NCI-H2171 (cell line): ENCODE measurements around the gene METAP1D.
"Not testable (repeated sequence)": the region's sequence is repeated elsewhere in the genome, so short reads cannot be mapped to it uniquely, and the experiment has no call there.

Experiments
- DNase-seq: peaks from one replicate; lab custom pipeline; 2025; lab: John Stamatoyannopoulos, UW

Gene METAP1D

GRCh38 chr2:172048508-172049503, 49.1 kb downstream of the METAP1D start:
- no peak for DNase-seq

DNA sequence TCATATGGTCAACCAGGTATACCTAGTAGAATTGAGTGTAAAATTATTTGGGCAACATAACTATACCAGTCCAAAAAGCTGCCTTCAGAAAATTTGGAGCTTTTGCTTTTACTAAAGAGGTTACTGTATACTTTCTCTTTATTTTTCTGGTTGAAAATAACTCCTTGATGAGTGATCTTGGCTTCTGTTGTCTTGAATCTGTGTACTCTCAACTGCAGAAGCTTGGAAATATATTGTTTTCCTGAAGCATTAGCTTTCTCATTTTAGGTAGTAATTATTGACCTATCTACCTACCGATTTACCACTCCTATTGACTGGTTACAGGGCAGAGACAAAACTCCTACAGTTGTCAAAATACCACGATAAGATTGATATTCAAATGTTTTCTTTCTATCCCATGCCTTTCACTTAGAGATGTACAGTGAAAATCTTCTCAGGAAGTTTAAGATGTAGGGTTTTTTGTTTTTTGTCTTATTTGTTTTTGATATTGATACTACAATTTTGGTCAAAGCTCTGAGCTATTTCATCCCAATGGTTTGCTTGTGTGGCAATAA, 49.9 kb downstream of the METAP1D start:
- DNase-seq = no peak

- DNase-seq = no peak
These were observed 50.8 kb downstream of the METAP1D start for GRCh38 chr2:172050479-172051125.

DNA sequence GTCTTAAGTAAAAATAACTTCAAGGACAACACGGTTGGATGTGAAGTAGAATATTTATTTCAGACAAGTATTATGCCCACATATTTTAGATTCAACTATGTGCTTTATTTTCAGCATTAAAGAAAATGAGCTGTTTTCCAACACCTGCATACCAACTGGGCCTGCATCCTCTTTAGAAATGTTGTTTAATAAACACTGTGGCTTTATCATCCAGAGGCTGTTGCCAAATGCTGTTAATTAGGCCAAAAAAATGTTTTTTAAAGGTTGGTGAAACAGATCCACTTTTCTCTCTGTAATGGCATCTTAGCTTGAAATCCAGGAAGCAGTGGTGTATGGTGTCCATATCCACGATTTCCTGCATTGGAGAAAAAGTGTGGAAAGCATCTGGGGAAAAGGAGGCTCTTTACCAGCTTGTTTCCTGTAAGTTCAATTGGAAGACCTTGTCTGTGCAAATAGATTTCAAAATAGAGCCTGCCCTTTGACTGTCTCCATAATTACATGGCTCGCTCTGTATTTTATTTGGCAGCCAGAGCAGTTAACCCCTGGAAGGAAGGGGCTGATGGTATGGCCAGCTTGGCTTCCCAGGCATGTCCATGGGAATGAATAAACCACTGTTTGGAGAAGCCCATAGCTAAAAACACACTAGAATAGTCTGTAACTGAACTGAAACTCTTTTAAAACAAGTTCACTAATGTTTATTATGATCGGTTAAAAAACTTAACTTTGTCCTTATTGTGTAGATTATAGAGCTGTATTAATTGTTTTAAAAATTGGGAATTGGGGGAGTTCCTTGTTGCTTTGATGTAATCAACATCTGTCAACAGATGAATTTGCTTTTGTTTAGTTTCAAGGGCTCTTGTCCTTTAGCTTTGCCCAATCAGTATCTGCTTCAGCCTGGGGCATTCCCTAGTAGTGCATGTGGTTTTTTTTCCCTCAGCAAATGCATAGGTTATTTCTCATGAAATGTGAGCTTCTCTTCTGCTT, 52.5 kb downstream of the METAP1D start:
- DNase-seq = peak; percentile 1

DNA sequence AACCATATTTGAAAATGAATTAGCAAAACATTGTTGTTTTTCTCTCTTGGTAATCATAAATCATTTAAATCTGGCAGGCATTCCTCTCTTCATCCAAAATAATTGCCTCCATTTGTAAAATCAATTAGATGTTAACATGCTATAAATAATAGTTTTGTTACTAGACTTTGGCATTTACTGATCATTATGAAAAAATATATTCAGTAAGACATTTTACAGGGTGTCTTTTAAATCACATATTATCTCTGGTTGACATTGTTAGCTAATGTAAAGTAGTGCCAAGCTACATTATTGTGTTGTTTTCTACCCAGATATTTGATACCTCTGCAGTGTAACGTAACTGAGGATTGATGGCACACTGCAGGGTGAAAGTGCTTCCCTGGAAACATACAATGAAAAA, 53.7 kb downstream of the METAP1D start:
- no peak for DNase-seq

DNA sequence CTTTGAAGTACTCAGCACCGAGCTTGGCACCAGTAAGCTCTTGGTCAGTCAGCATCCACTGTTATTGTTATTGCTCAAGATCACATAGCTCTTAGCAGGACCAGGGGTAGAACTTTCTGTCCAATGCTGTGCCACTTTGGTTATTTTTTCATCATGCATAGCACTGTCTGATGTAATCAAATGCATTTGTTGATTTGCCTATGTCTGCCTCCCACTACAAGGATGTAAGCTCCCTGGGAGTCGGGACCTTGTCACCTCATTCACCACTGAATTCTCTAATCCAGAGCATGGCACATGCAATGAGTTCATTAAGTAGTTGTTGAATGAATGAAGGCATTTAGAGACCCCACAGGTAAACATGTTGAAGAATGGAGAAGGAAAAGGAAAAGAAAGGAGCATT, 56.5 kb downstream of the METAP1D start:
- DNase-seq = no peak

- DNase-seq = no peak
These were observed 58.9 kb downstream of the METAP1D start for GRCh38 chr2:172058660-172059059.

DNA sequence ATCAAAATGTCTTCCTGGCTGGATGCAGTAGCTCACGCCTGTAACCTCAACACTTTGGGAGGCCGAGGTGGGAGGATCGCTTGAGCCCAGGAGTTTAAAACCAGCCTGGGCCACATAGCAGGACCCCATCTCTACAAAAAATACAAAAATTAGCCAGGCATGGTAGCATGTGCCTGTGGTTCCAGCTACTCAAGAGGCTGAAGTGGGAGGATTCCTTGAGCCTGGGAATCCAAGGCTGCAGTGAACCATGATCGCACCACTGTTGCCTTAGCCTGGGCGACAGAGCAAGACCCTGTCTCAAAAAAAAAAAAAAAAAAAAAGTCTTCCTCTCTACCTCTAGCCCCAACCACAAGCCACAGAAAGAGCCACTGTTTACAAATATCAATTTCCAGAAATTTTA, 60.4 kb downstream of the METAP1D start:
- not testable (repeated sequence) for DNase-seq

DNA sequence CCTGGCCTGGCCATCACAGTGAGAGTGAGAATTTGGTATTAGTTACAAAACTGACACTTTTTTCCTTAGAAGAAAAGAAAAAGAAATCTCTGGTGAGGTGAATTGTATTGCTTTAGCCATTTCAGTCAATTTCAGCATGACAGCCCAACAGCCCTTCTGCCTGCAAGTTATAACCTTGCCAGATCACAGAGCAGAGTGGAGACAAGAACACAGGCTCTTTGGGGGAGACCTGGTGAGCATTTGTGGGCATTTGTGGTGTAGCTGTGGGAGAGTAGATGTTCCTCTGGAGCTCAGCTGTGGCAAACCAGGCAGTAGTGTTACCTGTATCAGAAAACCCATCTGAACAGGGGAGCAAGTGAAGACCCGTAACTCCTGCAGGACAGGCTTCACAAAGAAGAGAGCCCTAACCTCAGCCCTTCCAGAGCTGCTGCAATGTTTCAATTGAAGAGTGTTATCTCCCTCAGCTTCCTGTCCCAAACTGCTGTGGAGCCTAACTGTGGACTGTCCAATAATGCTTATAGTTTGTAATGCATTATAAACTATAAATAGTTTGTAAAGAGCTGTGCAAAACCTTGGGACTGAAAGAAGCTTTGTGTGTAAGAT, 62.8 kb downstream of the METAP1D start:
- no peak for DNase-seq

DNA sequence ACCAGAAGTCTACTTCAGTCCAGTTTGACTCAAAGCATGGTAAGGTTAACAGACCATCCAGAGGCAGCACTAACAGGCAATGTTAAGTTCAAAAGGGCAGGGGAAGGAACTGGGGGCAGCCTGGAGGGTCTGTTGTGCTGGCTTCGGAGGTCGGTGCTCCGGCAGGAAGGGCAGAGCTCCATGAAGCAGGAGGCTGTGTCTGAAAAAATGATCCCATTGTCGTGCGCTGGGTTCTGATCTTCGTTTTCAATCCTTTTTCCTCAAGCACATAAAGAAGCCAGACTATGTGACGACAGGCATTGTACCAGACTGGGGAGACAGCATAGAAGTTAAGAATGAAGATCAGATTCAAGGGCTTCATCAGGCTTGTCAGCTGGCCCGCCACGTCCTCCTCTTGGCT, 63.7 kb downstream of the METAP1D start:
- DNase-seq = no peak

GRCh38 chr2:172065111-172065510, 65.4 kb downstream of the METAP1D start:
- no peak for DNase-seq

DNA sequence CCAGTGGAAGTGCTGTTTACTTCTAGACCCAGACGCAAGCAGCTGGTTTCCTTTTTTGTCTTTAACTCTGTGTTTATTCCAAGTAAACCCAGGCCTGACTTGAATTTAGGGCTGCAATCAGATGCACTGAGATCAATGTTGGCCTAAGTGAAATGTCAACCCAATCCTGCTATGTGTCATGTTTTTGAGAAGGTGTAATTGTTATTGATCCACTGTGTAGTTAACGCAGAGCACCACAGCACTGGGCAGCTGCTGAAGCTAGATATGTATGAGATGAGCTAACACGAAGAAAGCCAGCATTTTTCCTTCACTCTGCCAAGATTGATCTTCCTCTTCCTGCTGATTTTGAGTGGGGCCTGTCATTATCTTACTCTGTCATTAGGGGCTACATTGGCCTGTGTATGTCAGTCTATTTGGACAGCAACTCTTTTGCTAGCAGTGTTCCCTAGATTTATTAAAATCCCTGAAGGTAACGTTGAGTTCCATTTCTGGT, 66.7 kb downstream of the METAP1D start:
- DNase-seq = no peak

GRCh38 chr2:172067905-172068304, 68.2 kb downstream of the METAP1D start:
- not testable (repeated sequence) for DNase-seq

DNA sequence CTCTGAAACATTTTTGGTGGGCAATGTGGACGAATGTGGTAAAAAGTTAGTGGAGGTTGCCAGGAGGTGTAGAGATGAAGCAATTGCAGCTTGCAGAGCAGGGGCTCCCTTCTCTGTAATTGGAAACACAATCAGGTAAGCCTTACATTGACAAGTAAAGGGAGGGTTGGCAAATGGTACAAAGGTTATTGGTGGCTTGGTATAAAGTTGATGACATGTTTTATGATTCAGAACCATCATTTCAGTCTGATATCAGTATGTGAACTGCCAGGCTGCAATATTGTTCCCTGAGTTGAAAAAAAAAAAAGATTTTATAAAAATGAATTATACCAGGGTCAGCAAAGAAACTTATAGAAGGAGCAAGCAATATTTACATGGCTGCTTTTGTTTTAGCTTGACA, 71.2 kb downstream of the METAP1D start:
- DNase-seq = no peak

DNA sequence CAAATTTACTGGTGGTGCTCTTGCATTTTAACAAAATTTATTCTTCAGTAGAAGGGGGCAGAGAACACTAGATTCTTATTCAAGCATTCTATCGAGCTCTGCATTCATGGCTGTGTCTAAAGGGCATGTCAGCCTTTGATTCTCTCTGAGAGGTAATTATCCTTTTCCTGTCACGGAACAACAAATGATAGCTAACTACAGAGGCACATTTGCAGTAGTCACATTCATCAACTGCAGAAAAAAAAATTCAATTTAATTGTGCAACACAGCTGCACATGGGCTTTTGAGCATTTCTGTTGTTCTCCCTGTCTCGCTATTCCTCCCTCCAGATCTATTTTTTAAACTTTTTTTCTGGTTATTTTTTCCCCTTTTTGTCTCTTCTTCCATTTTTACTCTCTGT, 72.5 kb downstream of the METAP1D start:
- no peak for DNase-seq

DNA sequence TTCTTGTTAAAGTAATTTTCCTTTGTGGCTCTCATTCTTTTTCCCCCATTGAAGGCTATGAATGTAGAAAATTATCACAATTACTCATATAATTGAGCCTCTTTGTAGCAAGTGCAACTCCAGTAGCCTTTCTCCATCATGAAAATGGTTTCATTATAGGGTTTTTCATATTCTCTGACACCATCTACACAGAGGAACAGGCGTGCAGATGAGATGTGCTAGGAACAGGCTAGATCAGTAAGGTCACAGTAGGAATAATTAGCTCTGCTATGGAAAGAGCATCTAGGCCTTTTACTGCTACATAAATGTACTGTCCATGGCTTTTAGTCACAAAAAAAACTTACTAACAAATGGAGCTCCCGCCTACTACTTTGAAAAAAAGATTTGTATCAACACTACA, 73.0 kb downstream of the METAP1D start:
- no peak for DNase-seq

GRCh38 chr2:172073518-172073917, 73.8 kb downstream of the METAP1D start:
- DNase-seq = no peak

DNA sequence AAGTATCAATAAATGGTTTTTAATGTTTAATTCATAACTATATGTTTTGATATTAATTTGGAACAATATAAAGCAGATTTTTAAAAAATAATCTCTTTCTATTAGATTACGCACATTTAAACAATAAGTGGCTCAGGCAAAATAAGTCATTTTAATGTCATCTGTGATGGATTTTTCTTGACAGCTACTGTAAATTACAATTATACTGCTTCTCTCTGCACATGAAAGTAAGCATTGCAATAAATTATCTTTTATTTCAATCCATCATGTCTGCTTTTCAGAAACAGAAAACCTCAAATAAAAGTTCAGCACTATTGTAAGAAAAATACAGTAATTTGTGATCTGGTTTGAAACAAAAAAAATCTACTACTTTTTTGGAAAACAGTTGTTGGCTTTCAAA, 74.5 kb downstream of the METAP1D start:
- no peak for DNase-seq

- DNase-seq = no peak
These were observed 79.7 kb downstream of the METAP1D start for GRCh38 chr2:172079416-172079815.

GRCh38 chr2:172079838-172080640, 80.3 kb downstream of the METAP1D start:
- DNase-seq = no peak
